GM19193 (cell line): ENCODE data around the gene BCAS3.

ENCODE experiments used
- POLR2A ChIP-seq: IDR thresholded peaks from 4 replicates; pipeline ENCODE4 v1.6.1; 2011; ENCODE audit not compliant: insufficient read depth, insufficient read length; ENCODE audit errors: extremely low read depth

Gene BCAS3

GRCh38 chr17:61159221-61159814, 481.7 kb downstream of the BCAS3 start:
- no peak for TF ChIP-seq POLR2A

GRCh38 chr17:61160204-61160603, 482.6 kb downstream of the BCAS3 start:
- TF ChIP-seq POLR2A = no peak

- TF ChIP-seq POLR2A = no peak
Observed at GRCh38 chr17:61160789-61161445, 483.3 kb downstream of the BCAS3 start.

- TF ChIP-seq POLR2A = no peak
Observed at GRCh38 chr17:61161615-61162134, 484.0 kb downstream of the BCAS3 start.

- TF ChIP-seq POLR2A = no peak
Observed at GRCh38 chr17:61164517-61164916, 486.9 kb downstream of the BCAS3 start.

GRCh38 chr17:61167075-61167474, 489.4 kb downstream of the BCAS3 start:
- no peak for TF ChIP-seq POLR2A

GRCh38 chr17:61168506-61168905, 490.9 kb downstream of the BCAS3 start:
- no peak for TF ChIP-seq POLR2A

GRCh38 chr17:61174310-61174709, 496.7 kb downstream of the BCAS3 start:
- no peak for TF ChIP-seq POLR2A

- TF ChIP-seq POLR2A = no peak
Observed at GRCh38 chr17:61175298-61176142, 497.9 kb downstream of the BCAS3 start.

- TF ChIP-seq POLR2A = no peak
Observed at GRCh38 chr17:61177351-61177750, 499.7 kb downstream of the BCAS3 start.

- no peak for TF ChIP-seq POLR2A
Observed at GRCh38 chr17:61178284-61178683, 500.6 kb downstream of the BCAS3 start.

GRCh38 chr17:61179380-61179806, 501.7 kb downstream of the BCAS3 start:
- TF ChIP-seq POLR2A = no peak

- TF ChIP-seq POLR2A = no peak
Observed at GRCh38 chr17:61183793-61184192, 506.1 kb downstream of the BCAS3 start.

- no peak for TF ChIP-seq POLR2A
Observed at GRCh38 chr17:61185385-61185784, 507.7 kb downstream of the BCAS3 start.

GRCh38 chr17:61187038-61187437, 509.4 kb downstream of the BCAS3 start:
- no peak for TF ChIP-seq POLR2A
